GM23338 (cell line): Measurements from ENCODE around the gene SORBS2. TPM values are rescaled to one million over a fixed set of nuclear protein-coding genes. Genes with fewer than 3 reads are reported as not detected.

Source experiments
- ATAC-seq: fragments of 200-7000 bp; cut with Tn5 transposase; 3 replicates; pipeline ENCODE4 v1.9.1; 2020
- DNase-seq: peaks from one replicate; pipeline ENCODE4 v3.0.0-alpha.2; 2015; ENCODE audit warnings: low spot score
- H2AFZ ChIP-seq: fragments of 200-600 bp; sonication (generic); 2 replicates; pipeline ENCODE4 v1.8.0; 2016; ENCODE audit warnings: antibody characterized with exemption, mild to moderate bottlenecking, moderate library complexity
- H3F3A ChIP-seq: fragments of 200-600 bp; sonication (generic); replicated peaks from 2 replicates; pipeline ENCODE4 v1.8.0; 2017; ENCODE audit warnings: antibody characterized with exemption, mixed run types, low read depth
- H3K27ac ChIP-seq: fragments of 200-600 bp; sonication (generic); 2 replicates; pipeline ENCODE4 v1.6.1; 2016; ENCODE audit warnings: low read depth
- H3K27me3 ChIP-seq: fragments of 200-600 bp; sonication (generic); 2 replicates; pipeline ENCODE4 v1.8.0; 2016; ENCODE audit warnings: mild to moderate bottlenecking, mixed run types, moderate library complexity; ENCODE audit not compliant: insufficient read depth
- H3K36me3 ChIP-seq: fragments of 200-600 bp; sonication (generic); 2 replicates; pipeline ENCODE4 v1.8.0; 2016; ENCODE audit warnings: mild to moderate bottlenecking; ENCODE audit not compliant: insufficient read depth
- H3K4me1 ChIP-seq: fragments of 200-600 bp; sonication (generic); 2 replicates; pipeline ENCODE4 v1.8.0; 2016; ENCODE audit warnings: mild to moderate bottlenecking, moderate library complexity; ENCODE audit not compliant: insufficient read depth
- H3K4me2 ChIP-seq: fragments of 200-600 bp; sonication (generic); 2 replicates; pipeline ENCODE4 v1.7.1; 2017; ENCODE audit warnings: mixed run types
- H3K4me3 ChIP-seq: fragments of 200-600 bp; sonication (generic); 2 replicates; pipeline ENCODE4 v1.6.1; 2016; ENCODE audit warnings: mixed run types
- H3K79me2 ChIP-seq: fragments of 200-600 bp; sonication (generic); replicated peaks from 2 replicates; pipeline ENCODE4 v1.8.0; 2017; ENCODE audit warnings: mild to moderate bottlenecking; ENCODE audit not compliant: insufficient read depth
- H3K9me2 ChIP-seq: fragments of 200-600 bp; sonication (generic); 2 replicates; pipeline ENCODE4 v1.8.0; 2017; ENCODE audit not compliant: insufficient read depth
- H4K20me1 ChIP-seq: fragments of 200-600 bp; sonication (generic); replicated peaks from 2 replicates; pipeline ENCODE4 v1.8.0; 2017; ENCODE audit warnings: mild to moderate bottlenecking; ENCODE audit not compliant: insufficient read depth
- H3K27ac Mint-ChIP-seq: 2 replicates; pipeline ENCODE4 v1.8.0; 2020; ENCODE audit warnings: inconsistent platforms, mild to moderate bottlenecking, moderate library complexity, mixed read lengths
- H3K27me3 Mint-ChIP-seq: 3 replicates; pipeline ENCODE4 v1.8.0; 2022; ENCODE audit warnings: low read depth, mild to moderate bottlenecking, moderate library complexity, mixed read lengths, inconsistent platforms; ENCODE audit not compliant: insufficient read depth, poor library complexity
- H3K36me3 Mint-ChIP-seq: 3 replicates; pipeline ENCODE4 v1.8.0; 2021; ENCODE audit warnings: low read depth, mild to moderate bottlenecking, inconsistent platforms, moderate library complexity, mixed read lengths
- H3K4me1 Mint-ChIP-seq: 3 replicates; pipeline ENCODE4 v1.8.0; 2020; ENCODE audit warnings: mild to moderate bottlenecking, inconsistent platforms, mixed read lengths
- H3K4me3 Mint-ChIP-seq: 3 replicates; pipeline ENCODE4 v1.8.0; 2021; ENCODE audit warnings: moderate library complexity, mild to moderate bottlenecking, inconsistent platforms, mixed read lengths
- H3K9me3 Mint-ChIP-seq: 3 replicates; pipeline ENCODE4 v1.8.0; 2020; ENCODE audit warnings: moderate library complexity, mild to moderate bottlenecking, inconsistent platforms, mixed read lengths
- EZH2 ChIP-seq: fragments of 200-600 bp; sonication (generic); IDR thresholded peaks from one replicate; pipeline ENCODE4 v1.8.0; 2017; ENCODE audit warnings: antibody characterized with exemption, mild to moderate bottlenecking, low read depth; ENCODE audit not compliant: unreplicated experiment
- EZH2phosphoT487 ChIP-seq: fragments of 200-600 bp; sonication (generic); IDR thresholded peaks from one replicate; pipeline ENCODE4 v1.8.1; 2018; ENCODE audit warnings: antibody characterized with exemption; ENCODE audit not compliant: unreplicated experiment
- JUNB ChIP-seq: IDR thresholded peaks from one replicate; pipeline ENCODE4 v1.6.1; 2016; ENCODE audit warnings: antibody characterized with exemption; ENCODE audit not compliant: unreplicated experiment
- NANOG ChIP-seq: IDR thresholded peaks from 2 replicates; pipeline ENCODE4 v1.6.1; 2016; ENCODE audit warnings: antibody characterized with exemption, borderline replicate concordance
- POLR2AphosphoS5 ChIP-seq: IDR thresholded peaks from 2 replicates; pipeline ENCODE4 v1.6.1; 2016; ENCODE audit warnings: antibody characterized with exemption, low read depth
- STAT1 ChIP-seq: IDR thresholded peaks from one replicate; pipeline ENCODE4 v1.6.1; 2016; ENCODE audit warnings: antibody characterized with exemption; ENCODE audit not compliant: unreplicated experiment
- ZNF331 ChIP-seq: fragments of 250-450 bp; sonication (Bioruptor Pico); IDR thresholded peaks from 2 replicates; pipeline ENCODE4 v1.5.0; 2020; ENCODE audit warnings: low read depth, mild to moderate bottlenecking, moderate library complexity
- polyA plus RNA-seq: library from polyadenylated mRNA; unstranded; fragments of >200 nt; fragmentation: Nextera tagmentation; extraction: Ambion mirVana; gene quantifications from 2 replicates; pipeline ENCODE4 v1.2.1, GENCODE V29; 2016
- total RNA-seq: library from RNA; depleted of rRNA; stranded (reverse); fragments of >200 nt; shearing (Covaris generic); gene quantifications from 2 replicates; pipeline ENCODE4 v1.2.3, GENCODE V29; 2014
- TF ChIP-seq, protein P1 (sequence below): IDR thresholded peaks from 2 replicates; pipeline ENCODE4 v1.6.1; 2016; ENCODE audit warnings: antibody characterized with exemption
- TF ChIP-seq, protein P2 (sequence below): IDR thresholded peaks from one replicate; pipeline ENCODE4 v1.6.1; 2018; ENCODE audit warnings: antibody characterized with exemption; ENCODE audit not compliant: unreplicated experiment

The SORBS2 gene
- total and polyA plus RNA-seq, 2 experiments from 2014 or later, result 17.8 to 27.6 TPM

GRCh38 chr4:185730849-185731608 is 81.0 kb downstream of the SORBS2 start:
- Histone ChIP-seq H3K9me2 (no peaks in the 10 kb centered on the region), H3K36me3 (no peaks in the 10 kb centered on the region), H3K4me2 (0 out of 2 replicates have a peak overlapping the region, but pooled peaks have one; percentile 4), H3K79me2 (no peaks in the 10 kb centered on the region), H2AFZ (0 out of 2 replicates have a peak overlapping the region, but pooled peaks have one; percentile 3), H3K27ac (no peak overlapping the region), H3K27me3 (no peaks in the 10 kb centered on the region), H3K4me3 (no peak overlapping the region), H3K4me1 (peaks cover 13% of the 10 kb centered on the region), H3F3A (no peaks in the 10 kb centered on the region), H4K20me1 (no peaks in the 10 kb centered on the region)
- Mint-ChIP-seq H3K27ac (0 out of 2 replicates have a peak overlapping the region, but pooled peaks have one; percentile 24), H3K9me3 (0 out of 3 replicates have a peak, but pooled peaks cover 3% of the 10 kb centered on the region), H3K36me3 (peaks cover 28% of the 10 kb centered on the region), H3K27me3 (peaks cover 8% of the 10 kb centered on the region), H3K4me1 (peaks cover 18% of the 10 kb centered on the region), H3K4me3 (no peak overlapping the region)
- TF ChIP-seq STAT1 (no peak), ZNF331 (no peak), EZH2phosphoT487 (no peak)
- TF ChIP-seq, protein P1, sequence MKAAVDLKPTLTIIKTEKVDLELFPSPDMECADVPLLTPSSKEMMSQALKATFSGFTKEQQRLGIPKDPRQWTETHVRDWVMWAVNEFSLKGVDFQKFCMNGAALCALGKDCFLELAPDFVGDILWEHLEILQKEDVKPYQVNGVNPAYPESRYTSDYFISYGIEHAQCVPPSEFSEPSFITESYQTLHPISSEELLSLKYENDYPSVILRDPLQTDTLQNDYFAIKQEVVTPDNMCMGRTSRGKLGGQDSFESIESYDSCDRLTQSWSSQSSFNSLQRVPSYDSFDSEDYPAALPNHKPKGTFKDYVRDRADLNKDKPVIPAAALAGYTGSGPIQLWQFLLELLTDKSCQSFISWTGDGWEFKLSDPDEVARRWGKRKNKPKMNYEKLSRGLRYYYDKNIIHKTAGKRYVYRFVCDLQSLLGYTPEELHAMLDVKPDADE, result no peak
- ATAC-seq (peak; percentile 28; the same call in 1 of the 3 replicates), DNase-seq (no peak)

GRCh38 chr4:185730387-185730786 is 81.6 kb downstream of the SORBS2 start:
- peak; percentile 67 for ATAC-seq
- peaks cover 17% of the 10 kb centered on the region for H3K4me1 Mint-ChIP-seq
- Histone ChIP-seq H3K4me1 (peaks cover 13% of the 10 kb centered on the region), H3K9me2 (no peaks in the 10 kb centered on the region), H3K27me3 (no peaks in the 10 kb centered on the region), H3K4me2 (0 out of 2 replicates have a peak overlapping the region, but pooled peaks have one; percentile 4), H3K27ac (no peak overlapping the region), H3K4me3 (no peak overlapping the region), H4K20me1 (no peaks in the 10 kb centered on the region), H3F3A (no peaks in the 10 kb centered on the region), H3K79me2 (no peaks in the 10 kb centered on the region), H2AFZ (0 out of 2 replicates have a peak overlapping the region, but pooled peaks have one; percentile 3), H3K36me3 (no peaks in the 10 kb centered on the region)
- peak overlapping the region; percentile 78; the same call in 1 of the 2 replicates for H3K27ac Mint-ChIP-seq
- peaks cover 8% of the 10 kb centered on the region for H3K27me3 Mint-ChIP-seq
- peaks cover 28% of the 10 kb centered on the region for H3K36me3 Mint-ChIP-seq
- DNase-seq, result peak; percentile 55
- no peak overlapping the region for H3K4me3 Mint-ChIP-seq
- TF ChIP-seq NANOG (no peak), JUNB (no peak), EZH2 (no peak), POLR2AphosphoS5 (no peak)
- 0 out of 3 replicates have a peak, but pooled peaks cover 3% of the 10 kb centered on the region for H3K9me3 Mint-ChIP-seq

- no peak overlapping the region for H3K4me2 ChIP-seq
- no peak for ATAC-seq
- 0 out of 3 replicates have a peak, but pooled peaks cover 3% of the 10 kb centered on the region for H3K9me3 Mint-ChIP-seq
- H3F3A ChIP-seq, result no peaks in the 10 kb centered on the region
- no peak overlapping the region for H2AFZ ChIP-seq
- peaks cover 8% of the 10 kb centered on the region for H3K27me3 Mint-ChIP-seq
- H3K36me3 Mint-ChIP-seq, result peaks cover 23% of the 10 kb centered on the region
- DNase-seq, result no peak
- peaks cover 18% of the 10 kb centered on the region for H3K4me1 Mint-ChIP-seq
- peaks cover 10% of the 10 kb centered on the region for H3K4me1 ChIP-seq
- H3K27me3 ChIP-seq, result no peaks in the 10 kb centered on the region
- H3K36me3 ChIP-seq, result no peaks in the 10 kb centered on the region
- no peaks in the 10 kb centered on the region for H3K79me2 ChIP-seq
- no peak overlapping the region for H3K27ac ChIP-seq
- H4K20me1 ChIP-seq, result no peaks in the 10 kb centered on the region
- no peak overlapping the region for H3K4me3 ChIP-seq
- no peak overlapping the region for H3K4me3 Mint-ChIP-seq
- H3K9me2 ChIP-seq, result no peaks in the 10 kb centered on the region
- H3K27ac Mint-ChIP-seq, result no peak overlapping the region
- TF ChIP-seq NANOG (no peak), STAT1 (no peak), EZH2phosphoT487 (no peak), EZH2 (no peak)
- TF ChIP-seq, protein P2, sequence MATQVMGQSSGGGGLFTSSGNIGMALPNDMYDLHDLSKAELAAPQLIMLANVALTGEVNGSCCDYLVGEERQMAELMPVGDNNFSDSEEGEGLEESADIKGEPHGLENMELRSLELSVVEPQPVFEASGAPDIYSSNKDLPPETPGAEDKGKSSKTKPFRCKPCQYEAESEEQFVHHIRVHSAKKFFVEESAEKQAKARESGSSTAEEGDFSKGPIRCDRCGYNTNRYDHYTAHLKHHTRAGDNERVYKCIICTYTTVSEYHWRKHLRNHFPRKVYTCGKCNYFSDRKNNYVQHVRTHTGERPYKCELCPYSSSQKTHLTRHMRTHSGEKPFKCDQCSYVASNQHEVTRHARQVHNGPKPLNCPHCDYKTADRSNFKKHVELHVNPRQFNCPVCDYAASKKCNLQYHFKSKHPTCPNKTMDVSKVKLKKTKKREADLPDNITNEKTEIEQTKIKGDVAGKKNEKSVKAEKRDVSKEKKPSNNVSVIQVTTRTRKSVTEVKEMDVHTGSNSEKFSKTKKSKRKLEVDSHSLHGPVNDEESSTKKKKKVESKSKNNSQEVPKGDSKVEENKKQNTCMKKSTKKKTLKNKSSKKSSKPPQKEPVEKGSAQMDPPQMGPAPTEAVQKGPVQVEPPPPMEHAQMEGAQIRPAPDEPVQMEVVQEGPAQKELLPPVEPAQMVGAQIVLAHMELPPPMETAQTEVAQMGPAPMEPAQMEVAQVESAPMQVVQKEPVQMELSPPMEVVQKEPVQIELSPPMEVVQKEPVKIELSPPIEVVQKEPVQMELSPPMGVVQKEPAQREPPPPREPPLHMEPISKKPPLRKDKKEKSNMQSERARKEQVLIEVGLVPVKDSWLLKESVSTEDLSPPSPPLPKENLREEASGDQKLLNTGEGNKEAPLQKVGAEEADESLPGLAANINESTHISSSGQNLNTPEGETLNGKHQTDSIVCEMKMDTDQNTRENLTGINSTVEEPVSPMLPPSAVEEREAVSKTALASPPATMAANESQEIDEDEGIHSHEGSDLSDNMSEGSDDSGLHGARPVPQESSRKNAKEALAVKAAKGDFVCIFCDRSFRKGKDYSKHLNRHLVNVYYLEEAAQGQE, result no peak
These were observed 82.6 kb downstream of the SORBS2 start for GRCh38 chr4:185729391-185729804.
